Spinal cord (tissue), 10 donors: ENCODE data around the gene CMC1. TPM values are rescaled to one million over a fixed set of nuclear protein-coding genes. Genes with fewer than 3 reads are reported as not detected.
A peak's percentile ranks its signal among the peaks of the same experiment; 100 is the strongest.

ENCODE experiments used
- DNase-seq, 6 donors: peaks; one replicate each; pipeline versions ENCODE4 v3.0.0 to v3.0.0-alpha.2; 2013 to 2015; ENCODE audit warnings: low spot score in 6 of 6, low read depth in 4 of 6
- H3K27ac ChIP-seq: one replicate; pipeline ENCODE4 v1.5.1; 2013; ENCODE audit warnings: low read depth, low read length, control low read depth
- H3K27me3 ChIP-seq: one replicate; pipeline ENCODE4 v1.6.1; 2013; ENCODE audit warnings: low read length; ENCODE audit not compliant: control insufficient read depth, insufficient read depth
- H3K36me3 ChIP-seq: one replicate; pipeline ENCODE4 v1.6.1; 2013; ENCODE audit warnings: low read length; ENCODE audit not compliant: control insufficient read depth, insufficient read depth
- H3K4me1 ChIP-seq: one replicate; pipeline ENCODE4 v1.6.1; 2013; ENCODE audit warnings: low read length; ENCODE audit not compliant: control insufficient read depth, insufficient read depth
- H3K4me3 ChIP-seq: one replicate; pipeline ENCODE4 v1.5.1; 2013; ENCODE audit warnings: low read depth, low read length, control low read depth
- H3K9me3 ChIP-seq: one replicate; pipeline ENCODE4 v1.6.1; 2013; ENCODE audit warnings: low read length; ENCODE audit not compliant: control insufficient read depth, insufficient read depth
- WGBS: methylation state at CpG from one replicate; pipeline ENCODE4 v1.1.5; 2013; ENCODE audit warnings: missing lambda C conversion rate; ENCODE audit not compliant: insufficient coverage; 5-methylcytosine and 5-hydroxymethylcytosine counted together
- polyA plus RNA-seq, 2 donors: library from polyadenylated mRNA; unstranded; fragments of 120-200 nt; gene quantifications; one replicate each; pipeline ENCODE4 v1.2.1, GENCODE V29; 2013; ENCODE audit not compliant: insufficient read length in 2 of 2
- total RNA-seq, 2 donors: library from RNA; depleted of rRNA in 1 of 2; stranded (reverse); fragments of 120-200 nt in 1 of 2; fragments of >200 nt in 1 of 2; gene quantifications; one replicate each; pipeline versions ENCODE4 v1.2.3 to v1.2.4, GENCODE V29; 2013 to 2014
- donor health status: healthy.

CMC1 gene
- total and polyA plus RNA-seq, 4 donors: 8.5 to 22.9 (median 17.1) TPM

DNA sequence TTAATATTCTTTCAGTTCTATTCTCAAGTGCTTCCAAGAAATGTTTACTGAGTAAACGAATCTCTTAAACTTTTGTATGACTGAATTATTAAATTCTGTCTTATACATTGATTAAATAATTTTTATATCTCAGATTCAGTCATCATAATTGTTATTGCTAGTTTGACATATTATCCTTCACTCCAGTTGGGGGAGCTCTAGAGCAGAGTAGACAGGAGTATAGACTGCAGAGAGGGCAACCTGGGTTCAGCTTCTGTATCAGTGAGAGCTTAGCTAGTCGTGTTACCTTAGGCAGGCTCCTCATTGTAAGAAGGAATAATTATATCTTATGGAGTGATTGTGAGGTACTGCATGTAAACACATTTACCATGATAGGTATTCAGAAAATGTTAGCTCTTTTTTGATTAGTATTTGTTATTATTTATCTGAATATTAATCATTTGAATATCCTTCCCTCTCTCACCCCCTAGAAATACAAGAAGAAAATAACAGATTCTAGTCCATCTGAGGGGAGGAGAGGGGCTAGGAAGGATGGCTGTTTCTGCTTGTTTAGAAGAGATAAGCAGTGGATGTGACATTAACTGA is 76.1 kb downstream of the CMC1 start:
- Histone ChIP-seq H3K36me3 (no peaks in the 10 kb centered on the region), H3K27me3 (no peaks in the 10 kb centered on the region), H3K9me3 (no peaks in the 10 kb centered on the region), H3K4me1 (no peaks in the 10 kb centered on the region), H3K4me3 (no peak overlapping the region), H3K27ac (no peak overlapping the region)
- DNase-seq: peak in 1 of 6 donors; percentile 32
- no CpG with 5 or more reads among the region's 2 CpGs for WGBS

DNA sequence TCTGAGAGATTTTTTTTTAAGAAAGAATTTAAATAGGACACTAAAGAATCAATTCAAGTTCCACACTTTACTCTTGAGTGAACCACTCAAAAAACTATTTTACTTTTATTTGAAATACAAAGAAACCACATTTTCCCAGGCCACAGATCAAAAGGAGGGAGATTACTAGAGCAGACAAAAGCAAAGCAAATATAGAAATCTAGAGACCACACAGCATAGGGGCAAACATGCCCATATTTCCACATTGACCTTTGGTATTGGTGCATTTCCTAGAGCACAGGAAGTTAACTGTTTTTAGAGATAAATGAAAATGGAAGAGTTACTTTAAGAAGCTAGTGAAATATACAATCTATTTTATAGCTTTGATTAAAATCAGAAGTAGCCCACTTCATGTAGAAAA is 79.6 kb downstream of the CMC1 start:
- no peak overlapping the region for H3K4me3 ChIP-seq
- DNase-seq: no peak
- no peaks in the 10 kb centered on the region for H3K36me3 ChIP-seq
- H3K4me1 ChIP-seq: no peaks in the 10 kb centered on the region
- H3K9me3 ChIP-seq: no peaks in the 10 kb centered on the region
- no peaks in the 10 kb centered on the region for H3K27me3 ChIP-seq
- H3K27ac ChIP-seq: no peak overlapping the region

GRCh38 chr3:28322464-28322863 is 81.0 kb downstream of the CMC1 start:
- DNase-seq: no peak

DNA sequence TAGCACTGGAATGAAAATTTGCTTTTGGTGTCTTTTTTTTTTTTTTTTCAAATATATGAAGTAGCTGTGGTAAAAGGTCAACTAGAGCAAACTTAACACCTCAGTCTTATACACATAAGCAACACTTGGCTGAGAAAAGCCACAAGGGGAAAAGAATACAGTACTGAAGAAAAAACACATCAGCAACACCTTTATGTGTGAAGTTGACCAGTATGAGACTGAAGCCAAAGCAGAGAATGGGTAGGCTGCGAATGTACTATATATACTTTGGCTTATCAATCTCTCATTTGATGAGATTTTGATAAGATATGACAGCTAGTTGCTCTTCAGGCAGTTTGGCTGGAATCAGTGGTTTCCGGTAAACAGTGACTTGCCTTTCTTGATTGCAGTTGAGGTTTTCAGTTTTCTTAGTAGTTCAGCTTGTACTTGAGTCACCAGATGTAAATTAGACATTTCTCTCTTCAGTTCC is 85.1 kb downstream of the CMC1 start:
- WGBS: 100% methylated on average over 1 of the region's 2 CpGs
- no peaks in the 10 kb centered on the region for H3K36me3 ChIP-seq
- H3K9me3 ChIP-seq: no peaks in the 10 kb centered on the region
- H3K27ac ChIP-seq: no peak overlapping the region
- H3K27me3 ChIP-seq: no peaks in the 10 kb centered on the region
- DNase-seq: no peak
- no peaks in the 10 kb centered on the region for H3K4me1 ChIP-seq
- H3K4me3 ChIP-seq: no peak overlapping the region

More at GRCh38 chr3:28322464-28322863, 81.0 kb downstream of the CMC1 start:
- Histone ChIP-seq H3K36me3 (no peaks in the 10 kb centered on the region), H3K27ac (no peak overlapping the region), H3K4me3 (no peak overlapping the region), H3K9me3 (no peaks in the 10 kb centered on the region), H3K27me3 (no peaks in the 10 kb centered on the region), H3K4me1 (no peaks in the 10 kb centered on the region)
- no CpG with 5 or more reads among the region's 1 CpG for WGBS

GRCh38 chr3:28328188-28329151 is 87.1 kb downstream of the CMC1 start:
- peak in 4 of 6 donors; percentile 23 to 83 (median 52) for DNase-seq
- no peak overlapping the region for H3K4me3 ChIP-seq
- WGBS: no CpG with 5 or more reads among the region's 4 CpGs

DNA sequence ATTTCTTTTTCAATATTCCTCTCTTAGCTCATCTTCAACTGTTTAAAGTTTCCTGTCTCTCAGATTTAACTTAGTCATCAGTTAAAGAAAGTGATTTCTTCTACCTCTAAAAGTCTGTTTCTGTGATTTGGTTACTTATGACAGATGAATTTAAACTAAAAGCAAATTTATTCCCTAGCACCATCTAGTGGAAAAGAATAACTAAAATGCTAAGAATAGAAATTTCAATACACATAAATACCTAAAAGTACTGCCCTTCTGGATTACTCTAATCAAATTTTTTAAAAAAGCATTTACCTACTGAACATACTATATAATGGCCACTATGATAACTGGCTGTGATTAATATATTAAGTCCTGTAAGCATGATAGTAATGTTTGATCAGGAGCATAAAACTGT is 93.1 kb downstream of the CMC1 start:
- Histone ChIP-seq H3K4me3 (no peak overlapping the region), H3K4me1 (no peaks in the 10 kb centered on the region), H3K27me3 (no peaks in the 10 kb centered on the region)

More at GRCh38 chr3:28328188-28329151, 87.1 kb downstream of the CMC1 start:
- Histone ChIP-seq H3K36me3 (no peaks in the 10 kb centered on the region), H3K9me3 (no peaks in the 10 kb centered on the region), H3K27ac (no peak overlapping the region), H3K27me3 (no peaks in the 10 kb centered on the region), H3K4me1 (no peaks in the 10 kb centered on the region)

GRCh38 chr3:28335246-28335645 is 93.8 kb downstream of the CMC1 start:
- 71% methylated on average over 1 of the region's 2 CpGs for WGBS
- Histone ChIP-seq H3K4me1 (no peaks in the 10 kb centered on the region), H3K27ac (no peak overlapping the region), H3K36me3 (peaks cover 5% of the 10 kb centered on the region), H3K27me3 (no peaks in the 10 kb centered on the region), H3K9me3 (no peaks in the 10 kb centered on the region), H3K4me3 (no peak overlapping the region)
- DNase-seq: no peak

More for the DNA sequence above, 93.1 kb downstream of the CMC1 start:
- Histone ChIP-seq H3K36me3 (peaks cover 5% of the 10 kb centered on the region), H3K27ac (no peak overlapping the region), H3K9me3 (no peaks in the 10 kb centered on the region)
- DNase-seq: peak in 2 of 6 donors; percentile 10 to 37

DNA sequence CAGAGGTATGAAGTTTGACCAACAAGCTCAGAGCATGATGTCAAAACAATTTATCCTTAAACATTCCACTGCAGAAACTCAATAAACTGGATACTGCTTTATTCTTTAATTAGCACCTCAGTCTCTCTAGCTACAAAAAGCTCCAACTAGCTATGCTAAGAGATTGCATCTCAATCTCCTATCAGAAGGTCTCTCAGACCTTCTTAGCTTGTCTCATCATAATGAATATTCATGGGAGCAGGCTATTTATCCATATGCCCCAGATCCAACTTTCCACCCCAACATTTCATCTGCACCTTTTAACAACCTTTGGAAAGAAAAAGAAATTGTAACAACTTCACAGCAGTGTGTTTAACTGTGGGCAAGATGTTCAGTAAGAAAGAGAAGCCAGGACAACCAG is 95.8 kb downstream of the CMC1 start:
- no peak for DNase-seq
- Histone ChIP-seq H3K27ac (no peak overlapping the region), H3K4me3 (no peak overlapping the region), H3K27me3 (no peaks in the 10 kb centered on the region), H3K9me3 (no peaks in the 10 kb centered on the region), H3K36me3 (peaks cover 5% of the 10 kb centered on the region), H3K4me1 (no peaks in the 10 kb centered on the region)

- Histone ChIP-seq H3K36me3 (peaks cover 5% of the 10 kb centered on the region), H3K4me1 (no peaks in the 10 kb centered on the region), H3K27ac (no peak overlapping the region), H3K27me3 (no peaks in the 10 kb centered on the region), H3K9me3 (no peaks in the 10 kb centered on the region), H3K4me3 (no peak overlapping the region)
- DNase-seq: no peak
Observed at GRCh38 chr3:28343144-28343543, 101.7 kb downstream of the CMC1 start.

GRCh38 chr3:28345690-28346089 is 104.3 kb downstream of the CMC1 start:
- H3K36me3 ChIP-seq: no peaks in the 10 kb centered on the region
- H3K4me1 ChIP-seq: no peaks in the 10 kb centered on the region
- H3K9me3 ChIP-seq: no peaks in the 10 kb centered on the region
- no peak overlapping the region for H3K27ac ChIP-seq
- WGBS: no CpG with 5 or more reads among the region's 1 CpG
- H3K4me3 ChIP-seq: no peak overlapping the region
- H3K27me3 ChIP-seq: no peaks in the 10 kb centered on the region
- no peak for DNase-seq
